HuH-7.5 (cell line): ENCODE data around the gene FXYD6.

Source experiments
- DNase-seq: peaks from one replicate; pipeline ENCODE4 v3.0.0; 2011; ENCODE audit warnings: low spot score

Gene FXYD6

DNA sequence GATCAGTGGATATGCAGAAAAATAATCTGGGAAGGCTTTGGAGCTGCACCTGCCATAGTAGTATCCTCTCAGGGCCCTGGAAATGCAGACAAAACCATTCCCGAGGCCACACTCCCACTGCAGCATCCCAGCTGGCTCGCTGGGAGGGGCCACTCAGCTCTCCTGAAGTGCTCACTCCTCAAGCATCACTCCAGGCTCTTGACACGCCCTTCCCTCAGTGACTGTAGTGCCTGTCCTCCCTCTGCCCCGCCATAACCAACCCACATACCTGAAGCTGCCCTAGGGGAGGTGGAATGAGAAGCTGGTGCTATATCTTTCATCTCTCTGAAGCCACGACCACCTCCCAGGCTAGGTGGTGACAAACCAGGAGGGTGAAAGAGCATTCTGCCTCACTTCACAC, 84.2 kb downstream of the FXYD6 start:
- DNase-seq: no peak

DNA sequence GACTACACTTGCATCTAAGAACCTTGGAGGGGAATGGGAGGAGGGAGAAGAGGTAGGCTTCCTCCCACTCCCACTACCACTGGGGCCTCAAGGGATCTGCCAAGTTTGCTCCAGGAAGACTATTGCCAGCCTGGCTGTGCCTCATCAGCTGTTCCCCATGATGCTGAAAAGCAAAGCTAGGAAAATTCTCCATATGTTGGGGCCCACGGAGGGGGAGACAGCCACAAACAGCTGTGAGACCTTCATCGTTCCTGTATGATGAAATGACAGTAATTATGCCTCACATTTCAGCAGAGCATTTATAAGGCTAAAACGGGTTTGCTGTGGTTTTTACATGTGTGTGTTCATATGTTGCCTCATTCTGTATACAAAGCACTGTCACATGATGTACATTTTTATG, 86.2 kb downstream of the FXYD6 start:
- no peak for DNase-seq

DNA sequence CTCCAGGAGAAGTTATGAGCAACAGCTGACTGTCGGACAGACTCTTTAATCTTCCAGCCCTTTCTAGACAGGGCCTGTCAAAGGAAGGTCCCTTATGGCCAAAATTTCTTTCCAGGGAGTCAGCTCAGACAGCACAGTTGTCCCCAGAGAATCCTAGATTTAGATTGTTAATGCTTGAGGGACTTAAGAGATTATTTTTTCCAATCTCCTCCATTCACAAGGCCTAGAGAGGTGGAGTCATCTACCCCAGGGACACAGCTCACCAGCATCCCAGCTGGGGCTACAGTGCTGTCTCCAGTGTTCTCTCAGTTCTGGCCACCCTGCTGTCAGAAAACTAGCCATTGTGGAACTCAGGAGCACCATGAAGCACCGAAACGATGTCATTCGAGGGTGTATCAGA, 87.2 kb downstream of the FXYD6 start:
- DNase-seq: no peak
